Mesenchymal stem cell (in vitro differentiated cells and primary cell): ENCODE results near the gene GRB14. TPM values are rescaled to one million over a fixed set of nuclear protein-coding genes. Genes with fewer than 3 reads are reported as not detected.

Experiments used
- DNase-seq: peaks from one replicate; pipeline ENCODE4 v3.0.0-alpha.2; 2013
- H2AFZ ChIP-seq: one replicate; pipeline ENCODE4 v1.6.1; 2013; ENCODE audit warnings: low read depth, mild to moderate bottlenecking, control low read depth, inconsistent platforms, low read length, moderate library complexity
- H2AK5ac ChIP-seq: 2 replicates; pipeline ENCODE4 v1.6.1; 2013; ENCODE audit warnings: low read length, moderate library complexity, mild to moderate bottlenecking, inconsistent platforms; ENCODE audit not compliant: severe bottlenecking
- H2BK120ac ChIP-seq: one replicate; pipeline ENCODE4 v1.6.1; 2013; ENCODE audit warnings: low read depth, mild to moderate bottlenecking, inconsistent platforms, low read length, moderate library complexity
- H2BK12ac ChIP-seq, 2 experiments: one replicate each; pipeline ENCODE4 v1.6.1; 2013; ENCODE audit warnings: inconsistent platforms in 2 of 2, low read length in 2 of 2, mild to moderate bottlenecking in 2 of 2, moderate library complexity in 2 of 2, control low read depth in 1 of 2
- H2BK15ac ChIP-seq: one replicate; pipeline ENCODE4 v1.6.1; 2013; ENCODE audit warnings: mild to moderate bottlenecking, low read depth, inconsistent platforms; ENCODE audit not compliant: poor library complexity, severe bottlenecking
- H2BK5ac ChIP-seq: 2 replicates; pipeline ENCODE4 v1.6.1; 2013; ENCODE audit warnings: low read depth, mild to moderate bottlenecking, low read length, control low read depth, inconsistent platforms; ENCODE audit not compliant: poor library complexity, severe bottlenecking
- H3K14ac ChIP-seq, 2 experiments: one replicate each; pipeline ENCODE4 v1.6.1; 2013; ENCODE audit warnings: inconsistent platforms in 2 of 2, low read length in 2 of 2, control low read depth in 1 of 2, mild to moderate bottlenecking in 1 of 2, moderate library complexity in 1 of 2
- H3K18ac ChIP-seq, 2 experiments: one replicate each; pipeline ENCODE4 v1.6.1; 2013; ENCODE audit warnings: inconsistent platforms in 2 of 2, low read length in 2 of 2, control low read depth in 1 of 2, low read depth in 1 of 2, mild to moderate bottlenecking in 1 of 2
- H3K23ac ChIP-seq, 2 experiments: one replicate each; pipeline ENCODE4 v1.6.1; 2013; ENCODE audit warnings: inconsistent platforms in 2 of 2, low read length in 2 of 2, mild to moderate bottlenecking in 2 of 2, moderate library complexity in 2 of 2, control low read depth in 1 of 2
- H3K27ac ChIP-seq: 2 replicates; pipeline ENCODE4 v1.5.1; 2013; ENCODE audit warnings: mild to moderate bottlenecking, moderate library complexity, low read length, control low read depth, inconsistent platforms; ENCODE audit not compliant: poor library complexity, severe bottlenecking
- H3K27me3 ChIP-seq, 2 experiments: 2 replicates each; pipeline versions ENCODE4 v1.6.1 to v1.7.0; 2013; ENCODE audit warnings: low read length in 2 of 2, mild to moderate bottlenecking in 2 of 2, moderate library complexity in 2 of 2, control low read depth in 1 of 2, inconsistent platforms in 1 of 2; ENCODE audit not compliant: control insufficient read depth in 1 of 2, insufficient read depth in 1 of 2
- H3K36me3 ChIP-seq, 2 experiments: 2 replicates each; pipeline versions ENCODE4 v1.6.1 to v1.7.0; 2013; ENCODE audit warnings: low read length in 2 of 2, control low read depth in 1 of 2, inconsistent platforms in 1 of 2, low read depth in 1 of 2, mild to moderate bottlenecking in 1 of 2; ENCODE audit not compliant: insufficient read depth in 2 of 2, control insufficient read depth in 1 of 2
- H3K4ac ChIP-seq, 2 experiments: one replicate each; pipeline ENCODE4 v1.6.1; 2013; ENCODE audit warnings: inconsistent platforms in 2 of 2, low read length in 2 of 2, mild to moderate bottlenecking in 2 of 2, moderate library complexity in 2 of 2, control low read depth in 1 of 2, low read depth in 1 of 2
- H3K4me1 ChIP-seq: 2 replicates; pipeline ENCODE4 v1.6.1; 2013; ENCODE audit warnings: low read depth, low read length, control low read depth; ENCODE audit not compliant: control insufficient read depth, insufficient read depth
- H3K4me2 ChIP-seq: 2 replicates; pipeline ENCODE4 v1.6.1; 2013; ENCODE audit warnings: low read length, mild to moderate bottlenecking, inconsistent platforms; ENCODE audit not compliant: poor library complexity, severe bottlenecking
- H3K4me3 ChIP-seq, 2 experiments: 2 replicates each; pipeline versions ENCODE4 v1.5.1 to v1.7.0; 2013; ENCODE audit warnings: low read length in 2 of 2, mild to moderate bottlenecking in 2 of 2, control low read depth in 1 of 2, low read depth in 1 of 2; ENCODE audit not compliant: insufficient read depth in 1 of 2
- H3K79me1 ChIP-seq: replicated peaks from 2 replicates; pipeline ENCODE4 v1.6.1; 2013; ENCODE audit warnings: mild to moderate bottlenecking, control low read depth, low read length, inconsistent platforms; ENCODE audit not compliant: poor library complexity, severe bottlenecking
- H3K9ac ChIP-seq: 2 replicates; pipeline ENCODE4 v1.7.0; 2013; ENCODE audit warnings: mild to moderate bottlenecking, low read length, moderate library complexity
- H3K9me3 ChIP-seq: 2 replicates; pipeline ENCODE4 v1.7.0; 2013; ENCODE audit warnings: mild to moderate bottlenecking, low read length; ENCODE audit not compliant: control insufficient read depth
- H4K8ac ChIP-seq: one replicate; pipeline ENCODE4 v1.6.1; 2013; ENCODE audit warnings: inconsistent platforms, mild to moderate bottlenecking, low read length, moderate library complexity
- H4K91ac ChIP-seq: one replicate; pipeline ENCODE4 v1.6.1; 2013; ENCODE audit warnings: mild to moderate bottlenecking, low read length, inconsistent platforms
- WGBS: methylation state at CpG from one replicate; pipeline ENCODE4 v1.1.7; 2013; ENCODE audit warnings: mixed read lengths; 5-methylcytosine and 5-hydroxymethylcytosine counted together
- polyA plus RNA-seq, 2 experiments: library from polyadenylated mRNA; stranded (reverse); fragments of 200-250 nt; gene quantifications; one replicate each; pipeline ENCODE4 v1.2.3, GENCODE V29; 2013

The GRB14 gene
- 0.07 TPM for polyA plus RNA-seq (2013, experiment 1 of 2)
- 0.07 TPM for polyA plus RNA-seq (2013, experiment 2 of 2)

- Histone ChIP-seq H3K4me1 (peaks cover 13% of the 10 kb centered on the region), H3K79me1 (peaks cover 4% of the 10 kb centered on the region), H3K4ac (no peak within 1 kb of the TSS), H2BK12ac (no peak within 1 kb of the TSS), H2AK5ac (peak within 1 kb of the TSS; percentile 28), H4K91ac (peak within 1 kb of the TSS; percentile 39), H3K27me3 (no peaks in the 10 kb centered on the region), H4K8ac (no peak within 1 kb of the TSS), H3K18ac (peak within 1 kb of the TSS; percentile 33 to 66), H3K4me3 (peak within 1 kb of the TSS; percentile 77 to 84), H3K4me2 (peak within 1 kb of the TSS; percentile 88), H3K23ac (peak within 1 kb of the TSS in 1 of 2 experiments; percentile 56), H2AFZ (peak within 1 kb of the TSS; percentile 29), H2BK120ac (no peak within 1 kb of the TSS), H3K36me3 (peaks cover 0 to 2% of the 10 kb centered on the region in 2 experiments), H3K27ac (peak within 1 kb of the TSS; percentile 33), H3K9ac (peak within 1 kb of the TSS; percentile 28), H3K14ac (no peak within 1 kb of the TSS), H3K9me3 (no peaks in the 10 kb centered on the region), H2BK15ac (no peak within 1 kb of the TSS), H2BK5ac (no peak within 1 kb of the TSS)
- 2% methylated on average over 59 of the region's 96 CpGs for WGBS
- peak; percentile 19 for DNase-seq
These were observed at the start of gene GRB14 for GRCh38 chr2:164620873-164621763. Gene GRB14 (minus strand): TSS chr2:164621482. CDS start chr2:164621309, 173 bp downstream.

GRCh38 chr2:164669291-164669690 lies 48.0 kb upstream of the GRB14 start:
- no peak overlapping the region for H3K9ac ChIP-seq
- no peak overlapping the region for H3K4ac ChIP-seq

GRCh38 chr2:164667566-164667965 lies 46.3 kb upstream of the GRB14 start:
- Histone ChIP-seq H3K18ac (no peak overlapping the region), H3K4me2 (no peak overlapping the region), H3K4me1 (no peaks in the 10 kb centered on the region), H2AFZ (no peak overlapping the region), H3K36me3 (no peaks in the 10 kb centered on the region), H3K79me1 (no peaks in the 10 kb centered on the region), H2BK12ac (no peak overlapping the region), H3K27ac (no peak overlapping the region), H3K9ac (no peak overlapping the region), H3K14ac (no peak overlapping the region), H3K4me3 (no peak overlapping the region), H4K8ac (no peak overlapping the region), H2BK120ac (no peak overlapping the region), H2BK15ac (no peak overlapping the region), H3K9me3 (no peaks in the 10 kb centered on the region), H3K27me3 (no peaks in the 10 kb centered on the region), H4K91ac (no peak overlapping the region), H3K4ac (no peak overlapping the region), H2AK5ac (no peak overlapping the region), H2BK5ac (no peak overlapping the region), H3K23ac (no peak overlapping the region)
- WGBS = 100% methylated on average over 1 of the region's 2 CpGs
- DNase-seq = no peak

More at GRCh38 chr2:164669291-164669690, 48.0 kb upstream of the GRB14 start:
- H4K8ac ChIP-seq = no peak overlapping the region
- no peaks in the 10 kb centered on the region for H3K9me3 ChIP-seq
- peaks cover 0 to 4% of the 10 kb centered on the region in 2 experiments for H3K36me3 ChIP-seq
- H2AK5ac ChIP-seq = no peak overlapping the region
- no peak overlapping the region for H3K18ac ChIP-seq
- no peaks in the 10 kb centered on the region for H3K79me1 ChIP-seq
- no peak overlapping the region for H3K23ac ChIP-seq
- H3K27ac ChIP-seq = no peak overlapping the region
- H2BK120ac ChIP-seq = no peak overlapping the region
- no peak overlapping the region for H2BK15ac ChIP-seq
- no peak overlapping the region for H2BK12ac ChIP-seq
- H2AFZ ChIP-seq = no peak overlapping the region
- no peak for DNase-seq
- H2BK5ac ChIP-seq = no peak overlapping the region
- H3K4me1 ChIP-seq = no peaks in the 10 kb centered on the region
- no peak overlapping the region for H3K4me2 ChIP-seq
- H3K14ac ChIP-seq = no peak overlapping the region
- no peaks in the 10 kb centered on the region for H3K27me3 ChIP-seq
- no peak overlapping the region for H4K91ac ChIP-seq
- H3K4me3 ChIP-seq = no peak overlapping the region

- Histone ChIP-seq H3K79me1 (no peaks in the 10 kb centered on the region), H3K9ac (no peak overlapping the region), H2BK5ac (no peak overlapping the region), H2BK15ac (no peak overlapping the region), H4K8ac (no peak overlapping the region), H2AFZ (no peak overlapping the region), H3K27me3 (no peaks in the 10 kb centered on the region), H3K14ac (no peak overlapping the region), H3K18ac (no peak overlapping the region), H3K23ac (no peak overlapping the region), H4K91ac (no peak overlapping the region), H2AK5ac (no peak overlapping the region), H2BK120ac (no peak overlapping the region), H3K4me3 (no peak overlapping the region), H3K4me2 (no peak overlapping the region), H3K36me3 (no peaks in the 10 kb centered on the region), H3K27ac (no peak overlapping the region), H2BK12ac (no peak overlapping the region), H3K9me3 (no peaks in the 10 kb centered on the region), H3K4me1 (no peaks in the 10 kb centered on the region), H3K4ac (no peak overlapping the region)
- DNase-seq = no peak
These were observed 42.8 kb upstream of the GRB14 start for GRCh38 chr2:164664070-164664469.
